Posterior vena cava (tissue), 2 donors: Measurements from ENCODE around the gene CD244. TPM values are rescaled to one million over a fixed set of nuclear protein-coding genes. Genes with fewer than 3 reads are reported as not detected.
"Not testable (repeated sequence)": the region's sequence is repeated elsewhere in the genome, so short reads cannot be mapped to it uniquely, and the experiment has no call there.

ENCODE experiments used
- DNase-seq: peaks from one replicate; pipeline ENCODE4 v3.0.0-alpha.2; 2020; ENCODE audit warnings: low spot score
- intact Hi-C, 2 donors: fragments of 100-400 bp; cut with DNase I; formaldehyde crosslinking; loops; one replicate each; pipeline versions ENCODE4 v1.14.1 to v1.14.2; 2022 to 2023
- total RNA-seq, 2 donors: library from RNA; stranded (reverse); fragmentation: NEBNext Ultra II Directional; extraction: Animal tissue kit (Norgen Biotek cat#: 25700); gene quantifications; one replicate each; pipeline ENCODE4 v1.2.1, GENCODE V29; 2021
- donor health status: DM: yes; HTN: yes; CAD: no.
- donor health status: DM: yes; HTN: yes; CAD: no.

CD244 gene
- total RNA-seq, 2 donors from 2014 or later, result 0.48 to 0.65 TPM

DNA sequence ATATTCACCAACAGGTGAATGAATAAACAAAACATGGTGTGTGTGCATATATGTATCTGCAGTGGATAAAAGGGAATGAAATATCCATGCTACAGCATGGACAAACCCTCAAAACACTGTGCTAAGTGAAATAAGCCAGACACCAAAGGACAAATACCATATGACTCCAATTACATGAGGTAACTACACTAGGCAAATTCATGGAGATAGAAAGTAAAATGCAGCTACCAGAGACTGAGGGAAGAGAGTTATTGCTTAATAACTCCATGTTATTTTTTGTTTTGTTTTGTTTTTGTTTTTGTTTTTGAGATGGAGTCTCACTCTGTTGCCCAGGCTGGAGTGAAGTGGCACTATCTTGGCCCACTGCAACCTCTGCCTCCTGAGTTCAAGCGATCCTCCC lies 19.9 kb upstream of the CD244 start:
- intact Hi-C loops, result no loop called here
- DNase-seq, result no peak

GRCh38 chr1:160881264-160881663 lies 18.6 kb upstream of the CD244 start:
- DNase-seq, intact Hi-C loops: not testable (repeated sequence)

DNA sequence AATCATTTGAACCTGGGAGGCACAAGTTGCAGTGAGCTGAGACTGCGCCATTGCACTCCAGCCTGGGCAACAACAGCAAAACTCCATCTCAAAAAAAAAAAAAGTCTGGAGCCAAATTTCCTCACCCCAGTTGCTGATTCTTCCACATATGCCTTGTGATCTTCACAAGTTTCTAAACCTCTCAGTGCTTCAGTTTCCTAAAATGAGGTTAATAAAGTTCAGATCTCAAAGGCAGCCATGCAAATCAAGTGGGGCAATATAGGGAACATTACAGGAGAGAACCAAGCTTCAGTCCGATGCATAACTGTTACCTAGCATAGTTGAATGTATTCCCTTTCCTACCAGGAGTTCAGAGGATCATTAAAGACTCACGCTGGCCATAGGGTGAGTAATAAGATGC lies 17.5 kb upstream of the CD244 start:
- intact Hi-C loops, result no loop called here
- no peak for DNase-seq

DNA sequence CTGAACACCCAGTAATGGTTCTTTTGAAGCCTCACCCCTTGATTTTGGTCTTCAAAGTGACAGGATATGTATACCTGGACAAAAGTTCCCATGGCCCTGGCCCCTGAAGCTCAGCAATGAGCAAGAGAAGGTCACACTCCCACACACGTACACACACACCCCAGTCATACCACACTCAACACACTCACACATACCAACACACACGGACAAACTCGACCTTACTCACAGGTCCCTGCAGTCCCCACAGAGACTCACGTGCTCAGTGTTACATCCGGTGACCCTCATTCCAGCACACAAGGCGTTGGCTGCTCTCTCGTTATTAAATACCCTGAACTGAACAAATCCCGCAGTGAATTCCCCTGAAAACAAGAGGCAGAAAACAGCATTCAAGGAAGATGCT lies 16.4 kb upstream of the CD244 start:
- DNase-seq, result no peak
- intact Hi-C loops, result no loop called here

DNA sequence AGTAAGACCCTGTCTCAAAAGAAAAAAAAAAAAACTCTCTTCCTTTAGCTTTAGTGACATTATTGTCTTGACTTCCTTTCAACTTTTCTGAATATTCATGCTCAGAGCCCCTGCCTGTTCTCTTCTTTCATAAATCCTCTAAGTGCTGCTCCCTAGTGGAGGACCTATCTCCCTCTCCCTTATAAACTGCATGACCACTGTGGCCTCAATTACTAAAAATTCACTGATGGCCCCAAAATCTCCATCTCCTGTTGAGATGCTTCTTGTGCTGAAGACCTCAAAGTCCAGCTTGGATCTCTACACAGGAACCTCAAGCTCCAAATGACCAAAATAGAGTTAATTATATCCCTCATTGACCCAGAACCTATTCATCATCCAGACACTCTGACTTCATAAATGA lies 14.5 kb upstream of the CD244 start:
- DNase-seq, result no peak
- intact Hi-C loops, result no loop called here

- DNase-seq, result no peak
- intact Hi-C loops, result no loop called here
Observed at GRCh38 chr1:160876311-160876710, 13.6 kb upstream of the CD244 start.

GRCh38 chr1:160875591-160875990 lies 12.9 kb upstream of the CD244 start:
- DNase-seq, intact Hi-C loops: not testable (repeated sequence)

DNA sequence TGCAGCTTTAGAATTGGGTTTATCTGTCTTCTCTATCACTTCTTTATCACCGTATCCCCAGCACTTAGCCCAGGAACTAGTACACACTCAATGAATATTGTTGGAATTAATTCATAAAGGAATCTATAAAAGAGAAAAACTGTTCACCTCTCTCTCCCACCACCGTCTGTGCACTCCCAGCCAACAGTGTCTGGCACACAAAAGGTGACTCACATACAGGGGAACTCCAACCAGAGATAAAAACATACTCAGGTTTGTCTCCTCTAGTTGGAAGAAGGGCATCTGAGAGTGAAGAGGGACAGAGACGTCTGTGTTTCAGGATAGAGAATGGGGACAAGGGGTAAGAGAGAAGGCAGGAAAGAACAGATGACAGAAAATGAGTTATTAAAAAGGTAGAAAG lies 12.2 kb upstream of the CD244 start:
- intact Hi-C loops, result no loop called here
- DNase-seq, result no peak

- DNase-seq, result no peak
- intact Hi-C loops, result no loop called here
Observed at GRCh38 chr1:160868141-160868540, 5.5 kb upstream of the CD244 start.

DNA sequence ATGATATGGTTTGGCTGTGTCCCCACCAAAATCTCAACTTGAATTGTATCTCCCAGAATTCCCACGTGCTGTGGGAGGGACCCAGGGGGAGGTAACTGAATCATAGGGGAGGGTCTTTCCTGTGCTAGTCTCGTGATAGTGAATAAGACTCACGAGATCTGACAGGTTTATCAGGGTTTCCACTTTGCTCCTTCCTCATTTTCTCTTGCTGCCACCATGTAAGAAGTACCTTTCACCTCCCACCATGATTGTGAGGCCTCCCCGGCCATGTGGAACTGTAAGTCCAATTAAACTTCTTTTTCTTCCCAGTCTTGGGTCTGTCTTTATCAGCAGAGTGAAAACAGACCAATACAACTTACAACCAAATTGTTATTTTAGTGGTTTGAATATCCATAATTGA lies 5.0 kb upstream of the CD244 start:
- intact Hi-C loops, DNase-seq: not testable (repeated sequence)

GRCh38 chr1:160866695-160867260 lies 4.1 kb upstream of the CD244 start:
- no peak for DNase-seq

DNA sequence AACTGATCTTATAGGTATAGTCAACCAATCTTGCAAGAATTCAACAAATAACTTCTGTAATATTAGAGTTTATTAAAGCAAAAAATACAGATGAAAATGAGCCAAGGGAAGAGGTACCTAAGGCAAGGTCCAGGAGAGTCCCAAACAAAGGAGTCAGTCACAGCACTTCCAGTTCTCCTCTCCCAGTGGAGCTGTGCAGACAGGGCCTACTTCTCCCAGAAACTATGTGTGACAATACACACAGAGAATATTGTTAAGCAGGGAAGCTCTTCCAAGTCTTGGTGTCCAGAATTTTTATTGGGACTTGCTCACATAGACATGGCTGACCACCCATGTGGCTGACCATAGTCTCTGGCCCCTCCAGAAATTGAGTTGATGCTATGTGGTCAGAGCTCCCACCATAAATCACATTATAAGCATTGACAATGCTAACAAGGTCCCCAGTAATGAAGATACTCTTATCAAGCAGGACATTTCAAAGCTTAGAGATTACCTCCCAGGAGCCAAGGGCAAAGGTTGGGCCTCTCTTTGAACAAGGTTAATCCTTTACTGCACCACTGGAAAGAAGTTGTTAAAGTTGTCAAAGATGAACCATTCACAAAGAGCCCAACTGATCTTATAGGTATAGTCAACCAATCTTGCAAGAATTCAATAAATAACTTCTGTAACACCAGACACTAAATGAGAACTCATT lies 3.5 kb upstream of the CD244 start:
- intact Hi-C loops, result no loop called here
- no peak for DNase-seq

More at GRCh38 chr1:160866695-160867260, 4.1 kb upstream of the CD244 start:
- intact Hi-C loops, result no loop called here

GRCh38 chr1:160865337-160865736 lies 2.6 kb upstream of the CD244 start:
- intact Hi-C loops, result no loop called here
- no peak for DNase-seq

DNA sequence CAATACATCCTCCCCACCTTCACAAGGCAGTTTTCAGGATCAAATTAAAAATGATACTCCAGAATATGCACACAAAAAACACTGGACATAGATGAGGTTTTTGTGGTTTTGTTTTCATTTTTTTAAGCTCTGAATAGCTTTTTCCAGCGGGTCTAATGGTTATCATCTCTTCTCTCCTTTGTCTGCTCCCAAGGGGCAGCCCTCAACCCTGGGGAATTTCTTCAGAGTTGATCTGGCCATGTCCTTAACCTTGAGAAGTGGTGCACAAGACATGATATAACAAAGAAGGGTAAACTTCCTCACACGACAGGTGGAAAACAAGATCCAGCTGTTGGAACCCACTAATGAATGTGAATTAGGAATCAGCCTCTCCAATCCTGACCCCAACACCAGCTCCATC lies 1.5 kb upstream of the CD244 start:
- intact Hi-C loops, result no loop called here
- DNase-seq, result no peak

DNA sequence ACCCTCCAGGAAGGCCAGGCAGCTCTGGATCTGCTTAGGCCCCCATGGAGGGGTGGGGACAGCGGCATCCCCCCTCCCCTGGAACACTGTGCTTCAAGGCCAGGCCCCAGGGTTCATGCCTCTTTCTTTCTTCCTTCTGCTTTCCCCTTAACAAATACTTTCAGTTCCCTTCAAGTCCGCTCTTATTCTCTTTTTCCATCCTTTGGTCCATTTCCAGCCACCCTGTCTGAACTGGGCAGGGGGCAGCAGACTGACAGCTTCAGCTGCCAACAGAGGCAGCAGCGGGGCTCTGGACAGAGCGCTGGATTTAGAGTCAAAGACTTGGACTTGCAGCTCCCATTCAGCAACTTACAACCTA lies 1.1 kb upstream of the CD244 start:
- DNase-seq, result no peak
- intact Hi-C loops, result no loop called here

DNA sequence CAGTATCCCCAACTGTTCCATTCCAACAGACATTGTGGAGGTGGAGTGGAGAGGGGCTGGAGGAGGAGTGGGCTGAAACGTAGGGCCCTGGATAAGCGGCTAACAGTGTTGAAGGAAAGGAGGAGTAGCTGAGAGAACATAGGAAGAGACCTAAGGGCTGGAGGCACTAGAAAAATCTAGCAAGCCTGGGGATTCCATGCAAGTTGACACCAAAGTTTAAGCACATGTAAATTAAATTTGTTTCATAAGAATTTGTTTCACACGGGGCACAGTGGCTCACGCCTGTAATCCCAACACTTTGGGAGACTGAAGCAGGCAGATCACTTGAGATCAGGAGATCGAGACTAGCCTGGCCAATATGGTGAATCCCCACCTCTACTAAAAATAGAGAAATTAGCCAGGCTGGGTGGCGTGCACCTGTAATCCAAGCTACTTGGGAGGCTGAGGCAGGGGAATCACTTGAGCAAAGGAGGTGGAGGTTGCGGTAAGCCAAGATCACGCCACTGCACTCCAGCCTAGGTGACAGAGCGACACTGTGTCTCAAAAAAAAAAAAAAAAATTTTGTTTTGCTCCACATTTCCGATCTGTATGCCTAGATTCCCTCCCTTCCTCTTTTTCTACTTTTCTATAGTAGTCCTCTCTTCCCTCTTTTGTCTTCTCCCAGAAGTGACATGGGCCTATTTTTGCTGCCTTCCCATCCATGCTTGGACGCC lies 530 bp upstream of the CD244 start:
- DNase-seq, result no peak
- intact Hi-C loops, result no loop called here

- DNase-seq, result no peak
- intact Hi-C loops, result no loop called here
Observed at GRCh38 chr1:160860840-160861505, 1.7 kb downstream of the CD244 start.

DNA sequence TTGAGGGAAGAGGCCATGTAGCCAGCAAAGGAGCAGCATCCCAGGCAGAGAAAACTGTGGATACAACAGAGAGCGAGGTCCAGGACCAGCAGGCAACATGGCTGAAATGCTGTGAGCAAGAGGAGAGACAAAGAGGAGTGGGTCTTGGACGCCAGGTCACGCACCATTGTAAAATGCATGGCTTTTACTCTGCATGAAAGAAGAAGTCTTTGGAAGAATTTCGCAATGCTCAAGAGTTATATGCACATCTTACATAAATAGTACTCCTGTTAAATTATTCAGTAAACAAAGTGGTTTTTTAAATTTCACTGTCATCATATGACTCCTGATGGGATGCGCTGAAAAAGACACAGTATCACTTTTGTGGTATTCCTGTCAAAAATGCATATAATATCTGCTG lies 3.5 kb downstream of the CD244 start:
- intact Hi-C loops, result no loop called here

GRCh38 chr1:160858507-160858906 lies 4.2 kb downstream of the CD244 start:
- intact Hi-C loops, result no loop called here
- no peak for DNase-seq

More for the DNA sequence above, 3.5 kb downstream of the CD244 start:
- no peak for DNase-seq

GRCh38 chr1:160858097-160858496 lies 4.6 kb downstream of the CD244 start:
- no peak for DNase-seq
- intact Hi-C loops, result no loop called here
